GM21390 (cell line): ENCODE results near the gene CCDC192.

Experiments
- ATAC-seq: cut with Tn5 transposase; IDR thresholded peaks from one replicate; pipeline ENCODE4 v1.9.1; 2021; ENCODE audit not compliant: unreplicated experiment

The CCDC192 gene

DNA sequence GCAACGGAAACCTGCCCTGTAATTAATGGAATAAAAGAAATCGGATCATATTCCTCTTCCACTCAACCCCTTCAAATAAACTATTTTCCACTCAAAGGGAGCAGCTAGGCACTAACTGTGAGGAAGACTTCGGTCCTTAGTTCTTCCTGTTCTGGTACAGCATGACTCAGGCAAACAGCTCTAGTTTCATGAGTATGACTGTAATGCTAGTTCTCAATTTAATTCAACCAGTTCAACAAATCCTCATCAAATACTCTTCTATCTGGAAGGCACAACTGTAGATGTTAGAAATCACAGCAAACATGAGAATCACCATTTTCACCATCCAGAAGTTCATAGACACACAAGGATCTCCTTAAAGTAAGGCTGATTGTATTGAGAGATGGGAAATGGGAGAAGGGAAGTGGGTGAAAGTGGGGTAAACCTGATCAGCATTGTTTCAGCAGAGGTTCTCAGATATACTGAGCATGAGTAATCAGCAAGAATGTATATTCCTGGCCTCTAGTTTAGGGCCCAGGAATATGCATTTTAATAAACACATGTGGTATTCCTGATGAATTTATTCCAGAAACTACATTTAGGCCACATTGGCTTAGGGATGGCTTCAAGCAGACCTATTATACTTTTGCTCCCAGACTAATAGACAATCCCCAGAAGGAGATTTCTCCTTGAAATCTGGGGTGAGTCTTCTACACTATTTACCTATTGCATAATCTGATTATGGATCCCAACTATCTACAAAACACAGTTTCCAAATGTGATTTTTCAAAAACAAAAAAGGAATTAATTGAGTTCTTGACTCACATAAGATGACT is 239.3 kb downstream of the CCDC192 start:
- no peak for ATAC-seq

- peak; percentile 59 for ATAC-seq
Observed at GRCh38 chr5:127943061-127943371, 239.8 kb downstream of the CCDC192 start.

DNA sequence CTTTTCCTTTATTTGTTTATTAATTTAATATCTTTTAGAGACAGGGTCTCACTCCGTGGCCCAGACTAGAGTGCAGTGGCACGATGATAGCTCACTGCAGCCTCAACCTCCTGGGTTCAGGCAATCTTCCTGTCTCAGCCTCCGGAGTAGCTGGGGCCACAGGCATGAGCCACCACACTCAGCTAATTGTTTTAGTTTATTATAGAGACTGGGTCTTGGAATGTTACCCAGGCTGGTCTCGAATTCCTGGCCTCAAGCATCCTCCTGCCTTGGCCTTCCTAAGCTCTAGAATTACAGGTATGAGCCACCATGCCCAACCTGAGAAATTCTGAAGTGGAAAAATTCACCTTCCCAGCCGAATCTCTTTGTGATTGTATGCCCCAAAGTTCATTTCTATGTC is 240.9 kb downstream of the CCDC192 start:
- ATAC-seq: no peak

DNA sequence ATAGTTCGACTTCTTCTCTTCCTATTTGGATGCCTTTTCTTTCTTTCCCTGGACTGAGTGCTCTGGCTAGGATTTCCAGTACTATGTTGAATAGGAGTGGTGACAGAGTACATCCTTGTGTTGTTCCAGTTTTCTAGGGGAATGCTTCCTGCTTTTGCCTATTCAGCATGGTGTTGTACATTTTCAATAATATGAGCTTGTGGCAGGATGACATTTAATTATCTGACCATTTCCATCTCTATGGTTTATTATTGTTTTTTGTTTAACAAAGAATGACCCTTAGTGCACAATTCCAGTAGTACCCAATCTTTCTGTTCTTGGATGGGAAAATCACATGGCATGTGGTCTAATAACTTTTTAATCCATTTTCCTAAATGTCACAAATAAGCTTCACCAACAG is 244.8 kb downstream of the CCDC192 start:
- ATAC-seq: no peak

DNA sequence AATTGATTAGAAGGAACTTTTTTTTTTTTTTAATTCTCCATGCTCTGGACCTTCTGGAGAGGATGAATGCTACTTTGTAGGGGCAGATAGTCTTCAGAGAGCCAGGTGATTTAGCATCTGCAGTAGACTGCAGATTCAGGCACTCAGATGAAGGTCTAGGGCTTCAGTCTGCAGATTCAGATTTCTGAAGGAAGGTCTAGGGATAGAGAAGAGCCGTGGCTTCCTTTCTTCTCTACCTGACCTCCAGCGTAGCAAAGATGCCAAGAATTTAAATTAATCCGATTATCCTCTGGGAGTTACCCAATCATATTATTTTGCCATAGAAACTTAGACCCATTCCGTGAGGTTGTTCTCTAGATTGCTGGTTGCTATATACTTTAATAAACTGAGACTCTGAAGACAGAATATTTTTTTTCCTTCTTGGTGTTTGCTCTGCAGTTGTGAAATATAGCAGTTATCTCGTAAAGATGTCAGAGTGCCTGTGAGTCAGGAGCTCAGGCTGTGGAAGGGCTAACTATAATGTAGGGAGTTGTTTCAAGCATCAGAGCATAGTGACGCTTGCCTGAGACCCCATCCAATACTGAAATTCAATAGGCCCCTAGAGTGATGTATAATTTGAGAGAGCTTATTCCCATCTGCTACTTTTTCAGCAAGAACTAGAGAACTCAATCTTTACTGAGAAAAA is 247.7 kb downstream of the CCDC192 start:
- ATAC-seq: no peak

- ATAC-seq: no peak
Observed at GRCh38 chr5:127951791-127952190, 248.6 kb downstream of the CCDC192 start.

DNA sequence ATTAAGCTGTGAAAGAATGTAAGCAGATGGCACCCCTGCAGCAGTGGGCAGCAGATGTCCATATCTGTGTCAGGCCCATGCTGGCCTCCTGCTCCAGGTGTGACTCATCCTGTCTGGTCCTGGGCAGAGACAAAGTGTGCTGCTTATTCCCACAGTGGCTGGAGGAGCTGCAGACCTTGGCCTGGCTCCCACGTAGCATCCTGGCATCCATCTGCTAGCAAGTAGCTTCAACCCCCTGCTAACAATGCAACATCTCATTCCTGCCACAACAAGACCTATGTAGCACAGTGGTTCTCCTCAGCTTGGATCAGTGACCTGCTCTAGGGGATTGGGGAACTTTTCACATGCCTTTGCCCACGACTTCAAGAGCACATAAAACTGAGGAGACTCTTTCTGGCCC is 254.0 kb downstream of the CCDC192 start:
- no peak for ATAC-seq

DNA sequence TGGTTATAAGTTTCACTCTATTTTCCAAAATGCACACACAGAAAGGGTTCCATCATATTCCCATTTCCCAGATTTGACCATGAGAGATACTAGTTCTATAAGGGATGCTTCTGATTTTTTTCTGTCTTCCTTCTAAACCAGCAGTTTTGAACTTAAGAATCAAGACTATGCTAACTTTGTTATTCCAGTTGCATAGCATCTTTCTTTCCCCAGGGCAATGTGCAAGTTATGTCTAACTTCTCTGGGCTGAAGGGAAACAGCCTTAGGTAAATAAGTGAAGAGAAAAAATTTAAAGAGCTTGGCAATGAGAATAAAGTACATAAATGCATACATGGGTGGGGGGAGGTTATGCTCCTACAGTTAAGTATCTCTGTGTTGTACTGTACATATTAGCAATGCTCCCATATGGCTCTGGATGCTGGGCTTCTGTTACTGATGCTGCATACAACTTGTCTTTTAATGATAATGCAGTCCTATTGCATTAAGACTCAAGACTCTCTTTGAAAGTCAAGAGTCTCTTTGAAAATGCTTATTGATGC is 254.6 kb downstream of the CCDC192 start:
- ATAC-seq: no peak

DNA sequence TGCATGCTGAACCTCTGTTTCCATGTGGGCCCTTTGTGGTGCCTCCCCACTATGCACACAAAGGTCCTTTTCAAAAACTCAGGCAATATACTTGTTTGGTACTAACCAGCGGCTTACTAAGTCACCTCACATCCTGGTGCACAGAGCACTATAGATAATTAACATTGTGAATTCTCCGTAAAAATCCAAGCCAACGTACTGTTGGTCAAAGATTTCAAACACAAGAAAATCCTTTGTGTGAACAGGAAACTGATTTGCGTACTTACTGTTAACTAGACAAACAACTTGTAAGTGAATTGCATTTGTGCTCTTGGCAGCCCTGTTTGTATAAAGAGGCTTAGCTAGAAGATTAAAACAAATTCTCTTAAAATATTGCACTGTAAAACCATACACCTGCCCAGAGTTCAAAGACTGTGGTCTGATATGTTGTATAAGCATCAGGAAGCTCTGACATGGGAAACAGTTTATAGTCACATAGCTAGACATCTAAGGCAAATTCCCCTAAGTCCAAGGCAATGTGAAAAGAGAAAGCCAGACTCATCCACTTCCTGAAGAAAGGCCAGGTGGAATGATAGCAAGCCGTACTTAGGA is 255.3 kb downstream of the CCDC192 start:
- no peak for ATAC-seq

GRCh38 chr5:127959152-127959764 is 256.1 kb downstream of the CCDC192 start:
- ATAC-seq: no peak

- ATAC-seq: no peak
Observed at GRCh38 chr5:127960270-127960691, 257.1 kb downstream of the CCDC192 start.

GRCh38 chr5:127961006-127961762 is 258.0 kb downstream of the CCDC192 start:
- no peak for ATAC-seq

- ATAC-seq: no peak
Observed at GRCh38 chr5:127961763-127962145, 258.6 kb downstream of the CCDC192 start.

GRCh38 chr5:127962491-127962890 is 259.3 kb downstream of the CCDC192 start:
- no peak for ATAC-seq

GRCh38 chr5:127963233-127963632 is 260.0 kb downstream of the CCDC192 start:
- no peak for ATAC-seq

DNA sequence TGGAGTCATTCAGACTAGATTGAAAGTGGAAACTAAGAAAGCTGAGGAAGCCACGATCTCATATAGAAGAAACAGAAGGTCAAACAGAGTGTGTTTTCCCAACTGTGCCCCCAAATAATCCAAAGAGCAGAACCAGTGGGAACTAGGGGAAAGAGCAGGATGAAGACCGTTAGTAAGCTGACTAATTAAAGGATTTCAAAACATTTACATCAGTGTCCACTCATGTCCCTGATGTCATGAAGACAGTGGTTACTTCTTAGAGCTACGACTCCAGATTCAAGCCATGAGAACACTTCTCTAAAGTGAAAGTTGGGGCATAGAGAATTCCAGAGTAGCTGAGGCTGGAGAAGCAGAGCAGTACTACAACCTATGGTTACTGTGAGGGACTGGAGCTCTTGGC is 260.7 kb downstream of the CCDC192 start:
- no peak for ATAC-seq

DNA sequence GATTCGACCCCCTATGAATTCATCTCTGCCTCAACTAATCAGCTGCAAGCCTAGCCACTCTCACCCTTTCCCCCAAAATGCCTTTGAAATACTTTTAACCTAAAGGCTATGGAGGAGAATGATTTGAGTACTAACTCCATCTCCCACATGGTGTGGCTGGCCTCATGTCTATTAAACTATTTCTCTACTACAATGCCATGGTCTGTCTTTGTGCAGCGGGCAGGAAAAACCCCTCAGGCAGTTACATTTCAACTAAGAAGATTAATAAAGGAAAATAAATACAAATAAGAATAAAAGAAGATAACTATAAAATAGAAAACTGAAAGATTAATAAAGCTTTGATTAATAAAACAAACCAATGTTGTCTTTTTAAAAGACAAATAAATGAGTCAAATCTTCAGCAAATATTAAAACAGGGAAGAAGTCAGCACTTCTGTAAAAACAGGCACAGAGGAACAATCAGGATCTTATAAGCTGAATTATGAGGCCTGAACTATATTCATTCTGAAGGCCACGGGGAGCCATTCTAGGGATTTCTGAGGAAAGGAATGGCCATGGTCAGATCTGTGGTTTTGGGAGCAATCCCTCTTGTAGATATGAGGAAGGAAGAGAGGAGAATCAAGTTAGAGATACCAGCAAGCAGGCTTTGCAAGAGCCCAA is 264.3 kb downstream of the CCDC192 start:
- no peak for ATAC-seq

GRCh38 chr5:127967983-127968592 is 264.9 kb downstream of the CCDC192 start:
- no peak for ATAC-seq

DNA sequence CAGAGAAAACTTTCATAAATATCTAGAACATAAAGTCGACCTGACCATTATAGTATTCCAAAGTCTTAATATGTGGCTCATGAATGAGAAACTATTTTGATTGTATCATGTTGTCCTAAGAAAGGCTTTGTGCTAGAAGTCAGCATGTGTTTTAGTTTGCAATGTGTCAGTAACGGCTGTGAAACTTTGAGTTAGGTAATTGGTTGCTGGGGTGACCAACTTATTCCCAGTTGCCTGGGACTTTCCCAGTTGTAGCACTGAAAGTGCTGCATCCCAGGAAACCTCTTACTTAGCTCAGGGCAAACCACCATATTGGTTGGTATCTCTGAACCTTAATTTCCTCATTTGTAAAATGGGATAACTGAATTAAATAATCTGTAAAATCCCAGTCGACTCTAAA is 265.8 kb downstream of the CCDC192 start:
- no peak for ATAC-seq

GRCh38 chr5:127969651-127970050 is 266.5 kb downstream of the CCDC192 start:
- ATAC-seq: no peak
